GM18873 (cell line): Measurements from ENCODE around the gene AK3.
"Not testable (repeated sequence)": the region's sequence is repeated elsewhere in the genome, so short reads cannot be mapped to it uniquely, and the experiment has no call there.

Experiments used
- ATAC-seq: cut with Tn5 transposase; IDR thresholded peaks from one replicate; pipeline ENCODE4 v1.9.1; 2021; ENCODE audit warnings: mild to moderate bottlenecking, moderate library complexity, moderate number of reproducible peaks; ENCODE audit not compliant: unreplicated experiment, low FRiP score

The AK3 gene

GRCh38 chr9:4740638-4741364, at the start of gene AK3:
TSS of gene AK3 (minus strand) at chr9:4741202. CDS start at chr9:4741087, 115 bp downstream.
- peak; percentile 73 for ATAC-seq

GRCh38 chr9:4788703-4789102, 47.7 kb upstream of the AK3 start:
- no peak for ATAC-seq

- no peak for ATAC-seq
These were observed 46.9 kb upstream of the AK3 start for GRCh38 chr9:4787876-4788275.

GRCh38 chr9:4786599-4786998, 45.6 kb upstream of the AK3 start:
- ATAC-seq = no peak

GRCh38 chr9:4784403-4784802, 43.4 kb upstream of the AK3 start:
- ATAC-seq = no peak

- ATAC-seq = not testable (repeated sequence)
These were observed 42.2 kb upstream of the AK3 start for GRCh38 chr9:4783191-4783590.

- no peak for ATAC-seq
These were observed 40.4 kb upstream of the AK3 start for GRCh38 chr9:4781408-4781807.

GRCh38 chr9:4780651-4781050, 39.6 kb upstream of the AK3 start:
- no peak for ATAC-seq

- ATAC-seq = not testable (repeated sequence)
These were observed 34.0 kb upstream of the AK3 start for GRCh38 chr9:4774958-4775357.

- no peak for ATAC-seq
These were observed 33.2 kb upstream of the AK3 start for GRCh38 chr9:4774209-4774608.

GRCh38 chr9:4771788-4772187, 30.8 kb upstream of the AK3 start:
- ATAC-seq = no peak

- ATAC-seq = no peak
These were observed 28.5 kb upstream of the AK3 start for GRCh38 chr9:4769321-4770080.

- ATAC-seq = no peak
These were observed 27.7 kb upstream of the AK3 start for GRCh38 chr9:4768681-4769080.

GRCh38 chr9:4764033-4764432, 23.0 kb upstream of the AK3 start:
- no peak for ATAC-seq

GRCh38 chr9:4762886-4763541, 22.0 kb upstream of the AK3 start:
- ATAC-seq = no peak

- ATAC-seq = peak; percentile 73
These were observed 21.3 kb upstream of the AK3 start for GRCh38 chr9:4762108-4762885.

- ATAC-seq = no peak
These were observed 19.1 kb upstream of the AK3 start for GRCh38 chr9:4760122-4760521.

- no peak for ATAC-seq
These were observed 15.4 kb upstream of the AK3 start for GRCh38 chr9:4756420-4756819.

- ATAC-seq = no peak
These were observed 14.1 kb upstream of the AK3 start for GRCh38 chr9:4755026-4755609.

- not testable (repeated sequence) for ATAC-seq
These were observed 13.5 kb upstream of the AK3 start for GRCh38 chr9:4754530-4754929.
